ENCODE results near the gene PDZD11. TPM values are rescaled to one million over a fixed set of nuclear protein-coding genes. Genes with fewer than 3 reads are reported as not detected.
"Not testable (repeated sequence)": the region's sequence is repeated elsewhere in the genome, so short reads cannot be mapped to it uniquely, and the experiment has no call there.

PDZD11 gene
- total RNA-seq, 1 experiment from 2014 or later: 45.0 TPM

DNA sequence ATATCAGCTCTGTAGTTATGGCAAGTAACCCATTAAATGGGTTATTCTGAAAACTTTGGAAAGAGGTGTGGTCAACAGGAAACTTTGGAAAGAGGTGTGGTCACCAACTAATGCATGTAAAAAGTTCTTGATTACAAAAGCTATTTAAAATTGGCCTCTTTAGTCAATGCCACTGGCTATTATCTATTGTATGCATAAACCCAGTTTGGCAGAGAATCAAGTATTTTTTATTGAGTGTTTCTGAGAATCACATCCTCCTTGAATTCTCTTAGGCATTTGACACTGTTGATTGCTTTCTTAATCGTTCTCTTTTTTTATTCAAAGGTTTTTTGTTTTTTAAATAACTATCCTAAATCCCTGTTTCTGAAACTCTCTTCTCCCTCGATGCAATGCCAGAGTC, 37.2 kb downstream of the PDZD11 start:
- no peak for DNase-seq
- H3K27me3 Mint-ChIP-seq (ENCODE audit: insufficient read depth, unreplicated experiment): no peaks in the 10 kb centered on the region
- H3K9me3 Mint-ChIP-seq (ENCODE audit: unreplicated experiment): no peaks in the 10 kb centered on the region
- H3K36me3 Mint-ChIP-seq (ENCODE audit: insufficient read depth, unreplicated experiment): no peaks in the 10 kb centered on the region
- no peaks in the 10 kb centered on the region for H3K36me3 ChIP-seq (ENCODE audit: control insufficient read depth, insufficient read depth, low read length)
- H3K27ac Mint-ChIP-seq (ENCODE audit: unreplicated experiment): no peak overlapping the region
- no peaks in the 10 kb centered on the region for H3K27me3 ChIP-seq (replicated peaks; ENCODE audit: control insufficient read depth, insufficient read depth, low read length)
- H3K4me3 Mint-ChIP-seq (ENCODE audit: unreplicated experiment): no peak overlapping the region
- H3K4me3 ChIP-seq (ENCODE audit: low read depth, low read length): no peak overlapping the region
- H3K4me1 Mint-ChIP-seq (ENCODE audit: low read depth, unreplicated experiment): peaks cover 32% of the 10 kb centered on the region
- BruUV-seq (replicated peaks): no TSS peak
- peaks cover 17% of the 10 kb centered on the region for H3K4me1 ChIP-seq
- H3K9me3 ChIP-seq: no peaks in the 10 kb centered on the region
- ChIA-PET POLR2A (no interaction called here), CTCF (no interaction called here)
- TF ChIP-seq CTCF (IDR thresholded peaks at IDR 0.05; ENCODE audit: insufficient read depth in 1 of 2, low read depth in 1 of 2, low read length in 1 of 2, severe bottlenecking in 1 of 2, unreplicated experiment in 1 of 2): no peak
- intact Hi-C loops (cut with micrococcal nuclease; ENCODE audit: unreplicated experiment): no loop called here

GRCh38 chrX:70247252-70247651, 42.5 kb downstream of the PDZD11 start:
- intact Hi-C loops (cut with micrococcal nuclease; ENCODE audit: unreplicated experiment): no loop called here
- Mint-ChIP-seq H3K4me1 (ENCODE audit: low read depth, unreplicated experiment) (no peaks in the 10 kb centered on the region), H3K4me3 (ENCODE audit: unreplicated experiment) (no peak overlapping the region), H3K27ac (ENCODE audit: unreplicated experiment) (no peak overlapping the region), H3K27me3 (ENCODE audit: insufficient read depth, unreplicated experiment) (no peaks in the 10 kb centered on the region), H3K9me3 (ENCODE audit: unreplicated experiment) (no peaks in the 10 kb centered on the region), H3K36me3 (ENCODE audit: insufficient read depth, unreplicated experiment) (no peaks in the 10 kb centered on the region)
- ChIA-PET POLR2A (no interaction called here), CTCF (no interaction called here)
- H3K4me3 ChIP-seq (ENCODE audit: low read depth, low read length): no peak overlapping the region
- BruUV-seq (replicated peaks): no TSS peak
- H3K36me3 ChIP-seq (ENCODE audit: control insufficient read depth, insufficient read depth, low read length): no peaks in the 10 kb centered on the region
- no peaks in the 10 kb centered on the region for H3K4me1 ChIP-seq
- no peak for TF ChIP-seq CTCF (IDR thresholded peaks at IDR 0.05; ENCODE audit: insufficient read depth in 1 of 2, low read depth in 1 of 2, low read length in 1 of 2, severe bottlenecking in 1 of 2, unreplicated experiment in 1 of 2)
- DNase-seq: no peak
- H3K9me3 ChIP-seq: no peaks in the 10 kb centered on the region
- no peaks in the 10 kb centered on the region for H3K27me3 ChIP-seq (replicated peaks; ENCODE audit: control insufficient read depth, insufficient read depth, low read length)

- Histone ChIP-seq H3K36me3 (ENCODE audit: control insufficient read depth, insufficient read depth, low read length) (no peaks in the 10 kb centered on the region), H3K27me3 (replicated peaks; ENCODE audit: control insufficient read depth, insufficient read depth, low read length) (no peaks in the 10 kb centered on the region), H3K4me3 (ENCODE audit: low read depth, low read length) (no peak overlapping the region), H3K4me1 (no peaks in the 10 kb centered on the region), H3K9me3 (no peaks in the 10 kb centered on the region)
- BruUV-seq (replicated peaks): no TSS peak
- ChIA-PET POLR2A (no interaction called here), CTCF (no interaction called here)
- no peaks in the 10 kb centered on the region for H3K36me3 Mint-ChIP-seq (ENCODE audit: insufficient read depth, unreplicated experiment)
- DNase-seq: no peak
- no peak overlapping the region for H3K4me3 Mint-ChIP-seq (ENCODE audit: unreplicated experiment)
- no peak overlapping the region for H3K27ac Mint-ChIP-seq (ENCODE audit: unreplicated experiment)
- no peaks in the 10 kb centered on the region for H3K9me3 Mint-ChIP-seq (ENCODE audit: unreplicated experiment)
- intact Hi-C loops (cut with micrococcal nuclease; ENCODE audit: unreplicated experiment): no loop called here
- no peaks in the 10 kb centered on the region for H3K4me1 Mint-ChIP-seq (ENCODE audit: low read depth, unreplicated experiment)
- no peaks in the 10 kb centered on the region for H3K27me3 Mint-ChIP-seq (ENCODE audit: insufficient read depth, unreplicated experiment)
- TF ChIP-seq CTCF (IDR thresholded peaks at IDR 0.05; ENCODE audit: insufficient read depth in 1 of 2, low read depth in 1 of 2, low read length in 1 of 2, severe bottlenecking in 1 of 2, unreplicated experiment in 1 of 2): no peak
These were observed 44.8 kb downstream of the PDZD11 start for GRCh38 chrX:70244881-70245280.

DNA sequence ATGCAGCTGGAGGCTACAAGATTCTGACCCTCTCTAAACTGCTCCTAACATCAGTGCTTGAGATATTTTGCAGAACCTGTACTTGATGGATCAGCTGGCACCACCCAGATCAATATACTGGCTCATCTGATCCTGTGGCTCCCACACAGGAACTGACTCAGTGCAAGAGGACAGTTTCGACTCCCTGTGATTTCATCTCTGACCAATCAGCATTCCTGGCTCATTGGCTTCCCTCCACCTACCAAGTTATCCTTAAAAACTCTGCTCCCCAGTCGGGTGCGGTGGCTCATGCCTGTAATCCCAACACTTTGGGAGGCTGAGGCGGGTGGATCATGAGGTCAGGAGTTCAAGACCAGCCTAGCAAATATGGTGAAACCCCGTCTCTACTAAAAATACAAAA, 46.1 kb downstream of the PDZD11 start:
- H3K27ac Mint-ChIP-seq (ENCODE audit: unreplicated experiment); H3K27me3 ChIP-seq (replicated peaks; ENCODE audit: control insufficient read depth, insufficient read depth, low read length); POLR2A ChIA-PET; intact Hi-C loops (cut with micrococcal nuclease; ENCODE audit: unreplicated experiment); BruUV-seq (replicated peaks); H3K36me3 Mint-ChIP-seq (ENCODE audit: insufficient read depth, unreplicated experiment); H3K4me1 ChIP-seq; H3K4me1 Mint-ChIP-seq (ENCODE audit: low read depth, unreplicated experiment); H3K27me3 Mint-ChIP-seq (ENCODE audit: insufficient read depth, unreplicated experiment); H3K9me3 Mint-ChIP-seq (ENCODE audit: unreplicated experiment); H3K36me3 ChIP-seq (ENCODE audit: control insufficient read depth, insufficient read depth, low read length); H3K4me3 ChIP-seq (ENCODE audit: low read depth, low read length); H3K4me3 Mint-ChIP-seq (ENCODE audit: unreplicated experiment); DNase-seq; H3K9me3 ChIP-seq; CTCF ChIA-PET: not testable (repeated sequence)
